Activated naive CD8-positive, alpha-beta T cell treated with anti-CD3 and anti-CD28 coated beads, Interleukin-2, amount 10 ng/mL, durations not matched to agents 7 days and 5 days (primary cell): Measurements from ENCODE around the gene PCSK5. TPM values are rescaled to one million over a fixed set of nuclear protein-coding genes. Genes with fewer than 3 reads are reported as not detected.
"Not testable (repeated sequence)": the region's sequence is repeated elsewhere in the genome, so short reads cannot be mapped to it uniquely, and the experiment has no call there.

ENCODE experiments used
- ATAC-seq: fragments of 150-1000 bp; cut with Tn5 transposase; one replicate; pipeline ENCODE4 v1.10.0; 2021; ENCODE audit warnings: low read depth, moderate library complexity
- POLR2A ChIA-PET: fragments of 350-600 bp; sonication (Branson Sonifier 250); formaldehyde crosslinking; loops from one replicate; lab custom pipeline; 2021; ENCODE audit warnings: antibody characterized with exemption; lab: Charles Lee
- DNase-seq: peaks from one replicate; pipeline ENCODE4 v3.0.0; 2021
- H3K27ac Mint-ChIP-seq: one replicate; pipeline ENCODE4 v1.8.0; 2022; ENCODE audit warnings: mild to moderate bottlenecking, mixed read lengths
- H3K27me3 Mint-ChIP-seq: one replicate; pipeline ENCODE4 v1.8.0; 2022; ENCODE audit warnings: mild to moderate bottlenecking, moderate library complexity, mixed read lengths
- H3K36me3 Mint-ChIP-seq: one replicate; pipeline ENCODE4 v1.8.0; 2021; ENCODE audit warnings: mild to moderate bottlenecking, mixed read lengths
- H3K4me1 Mint-ChIP-seq: one replicate; pipeline ENCODE4 v1.8.0; 2021; ENCODE audit warnings: mixed read lengths
- H3K4me3 Mint-ChIP-seq: one replicate; pipeline ENCODE4 v1.8.0; 2022; ENCODE audit warnings: mild to moderate bottlenecking, moderate library complexity, mixed read lengths
- H3K9me3 Mint-ChIP-seq: one replicate; pipeline ENCODE4 v1.8.0; 2021; ENCODE audit warnings: mixed read lengths
- total RNA-seq, 2 experiments: library from RNA; stranded (reverse); gene quantifications; one replicate each; pipeline ENCODE4 v1.2.3, GENCODE V29; 2021

Gene PCSK5
- total RNA-seq = 1 to 10 TPM; 6.0 to 7.1 TPM

GRCh38 chr9:75890472-75891276 lies at the start of gene PCSK5:
PCSK5 (plus strand) TSS chr9:75890673; CDS start chr9:75891182, 509 bp downstream.
- H3K4me1 Mint-ChIP-seq = peaks cover 30% of the 10 kb centered on the region

GRCh38 chr9:75844321-75844720 lies 46.2 kb upstream of the PCSK5 start:
- no peaks in the 10 kb centered on the region for H3K4me1 Mint-ChIP-seq
- H3K9me3 Mint-ChIP-seq = peaks cover 2% of the 10 kb centered on the region
- POLR2A ChIA-PET = no interaction called here

More at GRCh38 chr9:75890472-75891276, at the start of gene PCSK5:
- no peaks in the 10 kb centered on the region for H3K27me3 Mint-ChIP-seq
- no peaks in the 10 kb centered on the region for H3K36me3 Mint-ChIP-seq
- H3K9me3 Mint-ChIP-seq = no peaks in the 10 kb centered on the region
- peak within 1 kb of the TSS; percentile 96 for H3K4me3 Mint-ChIP-seq
- DNase-seq = peak; percentile 85
- peak; percentile 89 for ATAC-seq
- POLR2A ChIA-PET = interaction anchor here (0.6 to 1.6 kb wide), 7 partner anchors 24 to 802 kb away, joined by 3 to 7 read pairs (median 4); partner anchors contain the start of gene RFK
- peak within 1 kb of the TSS; percentile 86 for H3K27ac Mint-ChIP-seq

GRCh38 chr9:75845806-75846205 lies 44.7 kb upstream of the PCSK5 start:
- H3K9me3 Mint-ChIP-seq = peaks cover 2% of the 10 kb centered on the region
- no peaks in the 10 kb centered on the region for H3K27me3 Mint-ChIP-seq
- no peaks in the 10 kb centered on the region for H3K36me3 Mint-ChIP-seq
- H3K27ac Mint-ChIP-seq = no peak overlapping the region
- POLR2A ChIA-PET = no interaction called here
- H3K4me3 Mint-ChIP-seq = no peak overlapping the region
- no peak for DNase-seq
- no peaks in the 10 kb centered on the region for H3K4me1 Mint-ChIP-seq
- ATAC-seq = no peak

More at GRCh38 chr9:75844321-75844720, 46.2 kb upstream of the PCSK5 start:
- no peak overlapping the region for H3K4me3 Mint-ChIP-seq
- H3K27me3 Mint-ChIP-seq = no peaks in the 10 kb centered on the region
- no peak for ATAC-seq
- H3K36me3 Mint-ChIP-seq = no peaks in the 10 kb centered on the region
- H3K27ac Mint-ChIP-seq = no peak overlapping the region
- DNase-seq = no peak

GRCh38 chr9:75847085-75847484 lies 43.4 kb upstream of the PCSK5 start:
- Mint-ChIP-seq H3K27ac (no peak overlapping the region), H3K36me3 (no peaks in the 10 kb centered on the region), H3K4me3 (no peak overlapping the region), H3K27me3 (no peaks in the 10 kb centered on the region), H3K4me1 (no peaks in the 10 kb centered on the region), H3K9me3 (peaks cover 2% of the 10 kb centered on the region)
- no peak for DNase-seq
- no peak for ATAC-seq
- POLR2A ChIA-PET = no interaction called here

GRCh38 chr9:75850459-75851200 lies 39.8 kb upstream of the PCSK5 start:
- no peaks in the 10 kb centered on the region for H3K27me3 Mint-ChIP-seq
- POLR2A ChIA-PET = no interaction called here
- no peak overlapping the region for H3K27ac Mint-ChIP-seq
- H3K4me1 Mint-ChIP-seq = no peaks in the 10 kb centered on the region
- DNase-seq (no peak), ATAC-seq (no peak)
- no peak overlapping the region for H3K4me3 Mint-ChIP-seq
- H3K9me3 Mint-ChIP-seq = no peaks in the 10 kb centered on the region
- H3K36me3 Mint-ChIP-seq = no peaks in the 10 kb centered on the region

GRCh38 chr9:75851917-75852316 lies 38.6 kb upstream of the PCSK5 start:
- Mint-ChIP-seq H3K27ac (no peak overlapping the region), H3K4me3 (no peak overlapping the region), H3K4me1 (no peaks in the 10 kb centered on the region), H3K27me3 (peaks cover 2% of the 10 kb centered on the region), H3K36me3 (no peaks in the 10 kb centered on the region), H3K9me3 (no peaks in the 10 kb centered on the region)
- ATAC-seq = no peak
- POLR2A ChIA-PET = no interaction called here
- no peak for DNase-seq

- POLR2A ChIA-PET = no interaction called here
- no peak for DNase-seq
Measured at GRCh38 chr9:75852746-75853145, 37.7 kb upstream of the PCSK5 start.

GRCh38 chr9:75855509-75855908 lies 35.0 kb upstream of the PCSK5 start:
- ATAC-seq = no peak
- Mint-ChIP-seq H3K4me1 (no peaks in the 10 kb centered on the region), H3K27me3 (peaks cover 2% of the 10 kb centered on the region), H3K4me3 (no peak overlapping the region), H3K27ac (no peak overlapping the region), H3K9me3 (no peaks in the 10 kb centered on the region), H3K36me3 (no peaks in the 10 kb centered on the region)
- DNase-seq = no peak
- POLR2A ChIA-PET = no interaction called here

More at GRCh38 chr9:75852746-75853145, 37.7 kb upstream of the PCSK5 start:
- Mint-ChIP-seq H3K27ac (no peak overlapping the region), H3K4me3 (no peak overlapping the region), H3K9me3 (no peaks in the 10 kb centered on the region), H3K27me3 (peaks cover 2% of the 10 kb centered on the region), H3K4me1 (no peaks in the 10 kb centered on the region), H3K36me3 (no peaks in the 10 kb centered on the region)
- no peak for ATAC-seq

- no peaks in the 10 kb centered on the region for H3K36me3 Mint-ChIP-seq
- no peaks in the 10 kb centered on the region for H3K9me3 Mint-ChIP-seq
- H3K27me3 Mint-ChIP-seq = peaks cover 2% of the 10 kb centered on the region
- no peaks in the 10 kb centered on the region for H3K4me1 Mint-ChIP-seq
- DNase-seq = no peak
- POLR2A ChIA-PET = no interaction called here
- ATAC-seq = no peak
- H3K27ac Mint-ChIP-seq = no peak overlapping the region
- H3K4me3 Mint-ChIP-seq = no peak overlapping the region
Measured at GRCh38 chr9:75858497-75859092, 31.9 kb upstream of the PCSK5 start.

GRCh38 chr9:75864266-75864665 lies 26.2 kb upstream of the PCSK5 start:
- Mint-ChIP-seq H3K4me3 (no peak overlapping the region), H3K36me3 (no peaks in the 10 kb centered on the region), H3K27me3 (no peaks in the 10 kb centered on the region), H3K4me1 (peaks cover 4% of the 10 kb centered on the region), H3K27ac (no peak overlapping the region), H3K9me3 (no peaks in the 10 kb centered on the region)
- ATAC-seq = no peak
- POLR2A ChIA-PET = no interaction called here
- no peak for DNase-seq

- no peak overlapping the region for H3K4me3 Mint-ChIP-seq
- H3K4me1 Mint-ChIP-seq = peaks cover 4% of the 10 kb centered on the region
- no peaks in the 10 kb centered on the region for H3K36me3 Mint-ChIP-seq
- no peaks in the 10 kb centered on the region for H3K9me3 Mint-ChIP-seq
- ATAC-seq (no peak), DNase-seq (no peak)
- POLR2A ChIA-PET = interaction anchor here (0.7 to 0.8 kb wide), 2 partner anchors 24 to 220 kb away, joined by 3 to 4 read pairs; partner anchors contain the start of gene PCSK5
- no peak overlapping the region for H3K27ac Mint-ChIP-seq
- no peaks in the 10 kb centered on the region for H3K27me3 Mint-ChIP-seq
Measured at GRCh38 chr9:75866273-75866871, 24.1 kb upstream of the PCSK5 start.

GRCh38 chr9:75868526-75868925 lies 21.9 kb upstream of the PCSK5 start:
- H3K9me3 Mint-ChIP-seq, DNase-seq, H3K4me3 Mint-ChIP-seq, ATAC-seq, POLR2A ChIA-PET, H3K27me3 Mint-ChIP-seq, H3K27ac Mint-ChIP-seq, H3K4me1 Mint-ChIP-seq, H3K36me3 Mint-ChIP-seq: not testable (repeated sequence)

- H3K4me3 Mint-ChIP-seq = no peak overlapping the region
- no peaks in the 10 kb centered on the region for H3K36me3 Mint-ChIP-seq
- no peak for DNase-seq
- H3K9me3 Mint-ChIP-seq = no peaks in the 10 kb centered on the region
- H3K27ac Mint-ChIP-seq = no peak overlapping the region
- H3K4me1 Mint-ChIP-seq = peaks cover 4% of the 10 kb centered on the region
- H3K27me3 Mint-ChIP-seq = no peaks in the 10 kb centered on the region
- no peak for ATAC-seq
- POLR2A ChIA-PET = no interaction called here
Measured at GRCh38 chr9:75869236-75869635, 21.2 kb upstream of the PCSK5 start.
